PC-3 (cell line): Measurements from ENCODE around the gene FUT4. TPM values are rescaled to one million over a fixed set of nuclear protein-coding genes. Genes with fewer than 3 reads are reported as not detected.

Experiments
- ATAC-seq: fragments of 200-7000 bp; cut with Tn5 transposase; 2 replicates; pipeline ENCODE4 v1.9.1; 2020; ENCODE audit warnings: mild to moderate bottlenecking, moderate library complexity
- BruUV-seq: library from RNA; stranded (reverse); fragments of 400-500 nt; replicated peaks from 2 replicates; lab custom pipeline; 2021; lab: Mats Ljungman, UMichigan
- CTCF ChIA-PET: fragments of 300-600 bp; sonication (Branson Sonifier 250); formaldehyde crosslinking; loops from one replicate; lab custom pipeline; 2022; ENCODE audit warnings: antibody characterized with exemption; lab: Charles Lee
- POLR2A ChIA-PET: fragments of 300-600 bp; sonication (Branson Sonifier 250); formaldehyde crosslinking; loops from one replicate; lab custom pipeline; 2022; ENCODE audit warnings: antibody characterized with exemption; ENCODE audit not compliant: unreplicated experiment; lab: Charles Lee
- DNase-seq: peaks from one replicate; pipeline ENCODE4 v3.0.0-alpha.2; 2015
- H2AFZ ChIP-seq: fragments of 300-600 bp; sonication (generic); 2 replicates; pipeline ENCODE4 v1.6.0; 2016; ENCODE audit warnings: antibody characterized with exemption, low read length
- H3F3A ChIP-seq: fragments of 300-600 bp; sonication (generic); one replicate; pipeline ENCODE4 v1.6.0; 2017; ENCODE audit warnings: antibody characterized with exemption, low read length, control low read depth, mild to moderate bottlenecking; ENCODE audit not compliant: unreplicated experiment
- H3K27ac ChIP-seq: fragments of 300-600 bp; sonication (generic); 2 replicates; pipeline ENCODE4 v1.5.1; 2016; ENCODE audit warnings: mild to moderate bottlenecking, low read length
- H3K27me3 ChIP-seq: fragments of 300-600 bp; sonication (generic); 2 replicates; pipeline ENCODE4 v1.6.1; 2016; ENCODE audit warnings: low read length, mixed read lengths
- H3K36me3 ChIP-seq: fragments of 300-600 bp; sonication (generic); 2 replicates; pipeline ENCODE4 v1.6.1; 2016; ENCODE audit warnings: low read depth, mixed run types, low read length, mixed read lengths
- H3K4me1 ChIP-seq: fragments of 300-600 bp; sonication (generic); 2 replicates; pipeline ENCODE4 v1.5.1; 2016; ENCODE audit warnings: low read length; ENCODE audit not compliant: insufficient read depth
- H3K4me2 ChIP-seq: fragments of 300-600 bp; sonication (generic); 2 replicates; pipeline ENCODE4 v1.6.0; 2016; ENCODE audit warnings: low read length
- H3K4me3 ChIP-seq: fragments of 300-600 bp; sonication (generic); 2 replicates; pipeline ENCODE4 v1.5.1; 2016; ENCODE audit warnings: mild to moderate bottlenecking, low read length, mixed read lengths
- H3K79me2 ChIP-seq: fragments of 300-600 bp; sonication (generic); 2 replicates; pipeline ENCODE4 v1.6.1; 2017; ENCODE audit warnings: low read length, mixed read lengths
- H3K9ac ChIP-seq: fragments of 300-600 bp; sonication (generic); 2 replicates; pipeline ENCODE4 v1.6.0; 2016; ENCODE audit warnings: mild to moderate bottlenecking, low read length
- H3K9me2 ChIP-seq: fragments of 300-600 bp; sonication (generic); replicated peaks from 2 replicates; pipeline ENCODE4 v1.6.1; 2016; ENCODE audit warnings: mixed run types, low read length, mixed read lengths
- H3K9me3 ChIP-seq: fragments of 300-600 bp; sonication (generic); 2 replicates; pipeline ENCODE4 v1.6.1; 2016; ENCODE audit warnings: low read length, mixed read lengths
- H4K20me1 ChIP-seq: fragments of 300-600 bp; sonication (generic); 2 replicates; pipeline ENCODE4 v1.6.1; 2016; ENCODE audit warnings: low read length, mixed read lengths
- CTCF ChIP-seq: fragments of 300-600 bp; sonication (generic); conservative IDR thresholded peaks from 2 replicates; pipeline ENCODE4 v1.5.1; 2017; ENCODE audit warnings: antibody characterized with exemption, low read depth, mild to moderate bottlenecking, low read length
- EZH2 ChIP-seq: fragments of 300-600 bp; sonication (generic); IDR thresholded peaks from one replicate; pipeline ENCODE4 v1.6.1; 2017; ENCODE audit warnings: antibody characterized with exemption, mild to moderate bottlenecking, low read length; ENCODE audit not compliant: unreplicated experiment
- EZH2phosphoT487 ChIP-seq: fragments of 300-600 bp; sonication (generic); IDR thresholded peaks from 2 replicates; pipeline ENCODE4 v1.6.1; 2018; ENCODE audit warnings: mild to moderate bottlenecking, antibody characterized with exemption, low read length, borderline replicate concordance
- intact Hi-C: fragments of 100-400 bp; cut with micrococcal nuclease; formaldehyde crosslinking; loops from 2 replicates; pipeline ENCODE4 v1.9.0; 2023
- total RNA-seq: library from RNA; depleted of rRNA; stranded (reverse); fragments of >200 nt; gene quantifications from 2 replicates; pipeline ENCODE4 v1.2.3, GENCODE V29; 2014

The FUT4 gene
- total RNA-seq, 1 experiment from 2014 or later: 2.8 TPM

- H3K36me3 ChIP-seq: no peaks in the 10 kb centered on the region
- no peak overlapping the region for H3K9ac ChIP-seq
- TF ChIP-seq EZH2phosphoT487 (no peak), EZH2 (no peak), CTCF (no peak)
- intact Hi-C loops: no loop called here
- CTCF ChIA-PET: no interaction called here
- H3K9me3 ChIP-seq: no peaks in the 10 kb centered on the region
- no peaks in the 10 kb centered on the region for H3K9me2 ChIP-seq
- H3K27ac ChIP-seq: no peak overlapping the region
- H3F3A ChIP-seq: no peaks in the 10 kb centered on the region
- no peaks in the 10 kb centered on the region for H4K20me1 ChIP-seq
- H3K4me1 ChIP-seq: peaks cover 5% of the 10 kb centered on the region
- no peak overlapping the region for H3K4me3 ChIP-seq
- H3K4me2 ChIP-seq: no peak overlapping the region
- H3K79me2 ChIP-seq: no peaks in the 10 kb centered on the region
- DNase-seq: no peak
- H2AFZ ChIP-seq: no peak overlapping the region
- BruUV-seq: no TSS peak
- no peak for ATAC-seq
- POLR2A ChIA-PET: no interaction called here
- H3K27me3 ChIP-seq: no peaks in the 10 kb centered on the region
Measured at GRCh38 chr11:94557421-94557820, 13.7 kb downstream of the FUT4 start.

GRCh38 chr11:94557992-94558391 lies 14.3 kb downstream of the FUT4 start:
- Histone ChIP-seq H4K20me1 (no peaks in the 10 kb centered on the region), H2AFZ (no peak overlapping the region), H3K27ac (no peak overlapping the region), H3K4me1 (peaks cover 6% of the 10 kb centered on the region), H3K27me3 (no peaks in the 10 kb centered on the region), H3K9me2 (no peaks in the 10 kb centered on the region), H3K4me3 (no peak overlapping the region), H3K36me3 (no peaks in the 10 kb centered on the region), H3K9me3 (no peaks in the 10 kb centered on the region), H3K9ac (no peak overlapping the region), H3F3A (no peaks in the 10 kb centered on the region), H3K79me2 (no peaks in the 10 kb centered on the region), H3K4me2 (no peak overlapping the region)
- intact Hi-C loops: no loop called here
- BruUV-seq: no TSS peak
- CTCF ChIA-PET: no interaction called here
- DNase-seq: no peak
- POLR2A ChIA-PET: no interaction called here
- TF ChIP-seq EZH2phosphoT487 (no peak), EZH2 (no peak), CTCF (no peak)
- ATAC-seq: no peak

GRCh38 chr11:94558468-94558867 lies 14.7 kb downstream of the FUT4 start:
- CTCF ChIA-PET: no interaction called here
- POLR2A ChIA-PET: no interaction called here
- H3K27ac ChIP-seq: no peak overlapping the region
- no peaks in the 10 kb centered on the region for H4K20me1 ChIP-seq
- no peak overlapping the region for H3K4me2 ChIP-seq
- peaks cover 11% of the 10 kb centered on the region for H3K4me1 ChIP-seq
- no peaks in the 10 kb centered on the region for H3K36me3 ChIP-seq
- H3K27me3 ChIP-seq: no peaks in the 10 kb centered on the region
- H3K9ac ChIP-seq: no peak overlapping the region
- H3K4me3 ChIP-seq: no peak overlapping the region
- DNase-seq (no peak), ATAC-seq (no peak)
- H2AFZ ChIP-seq: no peak overlapping the region
- no peaks in the 10 kb centered on the region for H3F3A ChIP-seq
- TF ChIP-seq EZH2phosphoT487 (no peak), EZH2 (no peak), CTCF (no peak)
- H3K9me2 ChIP-seq: no peaks in the 10 kb centered on the region
- intact Hi-C loops: no loop called here
- BruUV-seq: no TSS peak
- no peaks in the 10 kb centered on the region for H3K9me3 ChIP-seq
- H3K79me2 ChIP-seq: no peaks in the 10 kb centered on the region
